ENCODE measurements around the gene ACAP3.

Gene ACAP3

GRCh38 chr1:1345384-1345783, 37.7 kb upstream of the ACAP3 start:
- no peak for DNase-seq (ENCODE audit: low spot score)

- peak; percentile 93 for DNase-seq (ENCODE audit: low spot score)
Measured at GRCh38 chr1:1344655-1345361, 37.1 kb upstream of the ACAP3 start.

- DNase-seq (ENCODE audit: low spot score), result no peak
Measured at GRCh38 chr1:1343811-1344421, 36.2 kb upstream of the ACAP3 start.

GRCh38 chr1:1342584-1343115, 34.9 kb upstream of the ACAP3 start:
- no peak for DNase-seq (ENCODE audit: low spot score)

DNA sequence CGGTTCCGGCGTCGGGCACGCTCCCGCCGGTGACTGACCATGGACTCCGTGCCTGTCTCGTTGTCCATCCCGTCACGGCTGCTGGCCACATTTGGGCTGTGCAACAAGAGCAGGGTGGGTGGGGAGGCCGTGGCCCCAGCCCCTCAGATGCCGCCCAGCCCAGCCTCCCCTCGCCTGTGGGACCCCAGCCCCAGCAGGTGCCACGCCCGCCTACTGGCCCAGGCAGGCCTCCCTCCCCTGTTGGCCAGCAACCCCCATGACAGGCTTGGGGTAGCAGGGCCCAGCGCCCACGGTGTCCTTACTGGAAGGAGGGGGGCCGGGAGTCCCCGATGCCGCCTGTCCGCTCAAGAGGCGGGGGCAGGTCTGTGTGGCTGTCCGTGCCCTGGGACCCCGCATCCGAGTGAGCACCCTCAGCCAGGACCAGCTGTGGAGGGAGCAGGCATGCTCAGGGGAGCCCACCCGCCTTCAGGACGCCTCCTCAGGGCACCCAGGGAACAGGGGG, 34.4 kb upstream of the ACAP3 start:
- DNase-seq (ENCODE audit: low spot score), result no peak

- no peak for DNase-seq (ENCODE audit: low spot score)
Measured at GRCh38 chr1:1341549-1342021, 33.9 kb upstream of the ACAP3 start.

DNA sequence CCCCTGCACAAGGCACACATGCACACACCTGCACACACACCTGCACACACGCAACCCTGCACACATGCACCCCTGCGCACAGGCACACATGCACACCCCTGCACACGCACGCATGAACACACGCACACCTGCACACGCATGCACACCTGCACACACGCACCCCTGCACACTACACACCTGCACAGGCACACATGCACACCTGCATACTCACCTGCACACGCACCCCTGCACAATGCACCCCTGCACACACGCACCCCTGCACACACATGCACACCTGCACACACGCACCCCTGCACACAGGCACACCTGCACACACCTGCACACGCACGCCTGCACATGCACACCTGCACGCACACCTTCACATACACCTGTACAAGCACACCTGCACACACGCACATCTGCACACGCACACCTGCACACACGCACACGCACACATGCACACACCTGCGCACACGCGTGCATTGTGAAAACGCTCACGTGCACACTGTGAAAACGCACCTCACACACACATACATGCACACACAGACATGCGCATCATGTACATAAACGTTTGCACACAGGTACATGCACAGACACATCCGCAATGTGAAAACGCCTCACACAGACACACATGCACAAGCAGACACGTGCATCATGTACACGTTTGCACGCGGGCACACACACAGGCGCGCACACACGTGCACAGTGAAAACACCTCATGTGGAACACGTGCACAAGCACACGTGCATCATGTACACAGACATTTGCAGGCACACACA, 33.2 kb upstream of the ACAP3 start:
- no peak for DNase-seq (ENCODE audit: low spot score)

DNA sequence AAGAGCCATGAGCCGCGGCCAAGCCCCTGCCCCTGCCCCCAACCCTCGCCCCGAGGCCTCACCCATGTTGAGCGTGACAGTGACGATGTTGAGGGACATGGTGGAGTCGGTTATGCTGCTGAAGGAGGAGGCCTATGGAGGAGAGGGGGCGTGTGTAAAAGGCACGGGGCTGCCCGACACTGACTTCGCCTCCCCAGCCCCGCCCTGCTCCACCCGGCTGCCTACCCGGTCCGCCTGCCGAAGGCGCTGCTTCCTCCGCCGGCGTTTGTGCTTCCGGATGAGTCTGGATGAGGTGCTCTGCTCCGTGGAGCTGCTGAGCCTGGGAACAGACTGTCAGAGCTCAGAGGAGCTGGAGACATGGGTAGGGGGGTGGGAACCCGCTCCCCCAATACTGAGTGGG, 32.5 kb upstream of the ACAP3 start:
- DNase-seq (ENCODE audit: low spot score), result no peak

DNA sequence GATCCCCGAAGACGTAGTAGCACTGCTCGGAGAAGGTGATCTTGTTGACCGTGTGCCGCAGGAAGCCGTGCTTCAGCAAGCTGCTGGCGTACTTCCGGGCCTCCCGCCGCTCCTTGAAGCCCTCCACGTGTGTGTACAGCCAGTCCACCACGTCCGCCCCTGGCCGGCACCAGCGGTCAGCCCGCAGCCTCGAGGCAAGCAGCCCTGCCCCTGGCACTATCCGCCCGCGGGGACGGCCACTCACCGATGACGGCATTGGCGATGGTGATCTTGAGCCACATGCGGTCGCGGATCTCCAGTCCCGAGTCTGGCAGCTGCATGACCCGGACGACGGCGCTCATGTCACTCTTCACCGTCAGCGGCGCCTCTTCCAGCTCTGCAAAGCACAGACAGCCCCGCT, 30.5 kb upstream of the ACAP3 start:
- no peak for DNase-seq (ENCODE audit: low spot score)

- DNase-seq (ENCODE audit: low spot score), result no peak
Measured at GRCh38 chr1:1337793-1338147, 30.0 kb upstream of the ACAP3 start.

GRCh38 chr1:1336931-1337792, 29.4 kb upstream of the ACAP3 start:
- no peak for DNase-seq (ENCODE audit: low spot score)

DNA sequence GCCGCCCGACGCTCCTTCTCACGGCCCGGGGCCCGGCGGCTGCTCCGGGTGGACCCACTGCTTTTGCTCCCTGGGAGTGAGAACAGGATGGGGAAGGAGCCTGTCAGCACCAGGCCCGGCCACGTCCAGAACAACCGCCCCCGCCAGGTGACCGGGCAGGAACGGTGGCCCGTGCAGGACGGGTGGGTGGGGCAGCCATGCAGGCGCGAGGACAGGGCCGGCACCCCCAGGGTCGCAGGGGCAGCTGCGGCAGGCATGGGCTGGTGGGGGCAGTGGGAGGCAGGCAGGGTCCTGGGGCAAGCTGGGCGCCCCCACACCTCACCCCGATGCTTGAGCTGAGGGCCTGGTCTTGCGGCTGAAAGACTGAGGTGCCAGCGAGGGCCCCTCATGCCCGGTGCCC, 28.7 kb upstream of the ACAP3 start:
- DNase-seq (ENCODE audit: low spot score), result no peak

GRCh38 chr1:1335792-1336248, 28.1 kb upstream of the ACAP3 start:
- DNase-seq (ENCODE audit: low spot score), result no peak

- DNase-seq (ENCODE audit: low spot score), result no peak
Measured at GRCh38 chr1:1335283-1335682, 27.6 kb upstream of the ACAP3 start.

GRCh38 chr1:1334835-1335234, 27.1 kb upstream of the ACAP3 start:
- DNase-seq (ENCODE audit: low spot score), result no peak

DNA sequence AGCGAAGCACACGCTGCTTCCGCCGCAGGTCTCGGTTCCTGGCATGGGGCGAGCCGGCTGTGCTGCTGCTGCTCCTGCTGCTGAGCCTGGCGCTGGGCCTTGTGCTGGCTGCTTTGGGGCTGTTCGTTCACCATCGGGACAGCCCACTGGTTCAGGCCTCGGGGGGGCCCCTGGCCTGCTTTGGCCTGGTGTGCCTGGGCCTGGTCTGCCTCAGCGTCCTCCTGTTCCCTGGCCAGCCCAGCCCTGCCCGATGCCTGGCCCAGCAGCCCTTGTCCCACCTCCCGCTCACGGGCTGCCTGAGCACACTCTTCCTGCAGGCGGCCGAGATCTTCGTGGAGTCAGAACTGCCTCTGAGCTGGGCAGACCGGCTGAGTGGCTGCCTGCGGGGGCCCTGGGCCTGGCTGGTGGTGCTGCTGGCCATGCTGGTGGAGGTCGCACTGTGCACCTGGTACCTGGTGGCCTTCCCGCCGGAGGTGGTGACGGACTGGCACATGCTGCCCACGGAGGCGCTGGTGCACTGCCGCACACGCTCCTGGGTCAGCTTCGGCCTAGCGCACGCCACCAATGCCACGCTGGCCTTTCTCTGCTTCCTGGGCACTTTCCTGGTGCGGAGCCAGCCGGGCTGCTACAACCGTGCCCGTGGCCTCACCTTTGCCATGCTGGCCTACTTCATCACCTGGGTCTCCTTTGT, 26.0 kb upstream of the ACAP3 start:
- DNase-seq (ENCODE audit: low spot score), result no peak

DNA sequence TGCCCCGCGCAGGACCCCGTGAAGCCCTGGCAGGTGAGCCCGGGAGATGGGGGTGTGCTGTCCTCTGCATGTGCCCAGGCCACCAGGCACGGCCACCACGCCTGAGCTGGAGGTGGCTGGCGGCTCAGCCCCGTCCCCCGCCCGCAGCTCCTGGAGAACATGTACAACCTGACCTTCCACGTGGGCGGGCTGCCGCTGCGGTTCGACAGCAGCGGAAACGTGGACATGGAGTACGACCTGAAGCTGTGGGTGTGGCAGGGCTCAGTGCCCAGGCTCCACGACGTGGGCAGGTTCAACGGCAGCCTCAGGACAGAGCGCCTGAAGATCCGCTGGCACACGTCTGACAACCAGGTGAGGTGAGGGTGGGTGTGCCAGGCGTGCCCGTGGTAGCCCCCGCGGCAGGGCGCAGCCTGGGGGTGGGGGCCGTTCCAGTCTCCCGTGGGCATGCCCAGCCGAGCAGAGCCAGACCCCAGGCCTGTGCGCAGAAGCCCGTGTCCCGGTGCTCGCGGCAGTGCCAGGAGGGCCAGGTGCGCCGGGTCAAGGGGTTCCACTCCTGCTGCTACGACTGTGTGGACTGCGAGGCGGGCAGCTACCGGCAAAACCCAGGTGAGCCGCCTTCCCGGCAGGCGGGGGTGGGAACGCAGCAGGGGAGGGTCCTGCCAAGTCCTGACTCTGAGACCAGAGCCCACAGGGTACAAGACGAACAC, 25.2 kb upstream of the ACAP3 start:
- no peak for DNase-seq (ENCODE audit: low spot score)

GRCh38 chr1:1332031-1332755, 24.5 kb upstream of the ACAP3 start:
- no peak for DNase-seq (ENCODE audit: low spot score)

- DNase-seq (ENCODE audit: low spot score), result no peak
Measured at GRCh38 chr1:1331068-1331965, 23.6 kb upstream of the ACAP3 start, which contains the start of gene TAS1R3. Gene TAS1R3 (plus strand): TSS chr1:1331280. CDS start chr1:1331346, 66 bp downstream.
